ENCODE measurements around the gene EPB41L3. TPM values are rescaled to one million over a fixed set of nuclear protein-coding genes. Genes with fewer than 3 reads are reported as not detected.
"Not testable (repeated sequence)": the region's sequence is repeated elsewhere in the genome, so short reads cannot be mapped to it uniquely, and the experiment has no call there.

EPB41L3 gene
- 1 to 10 TPM; 7.2 to 8.7 TPM for total RNA-seq

- peak; percentile 10 for DNase-seq
- intact Hi-C loops (cut with micrococcal nuclease), result loop anchor here (1.0 to 10.0 kb wide), 2 partner anchors 87 to 249 kb away; partner anchors contain the start of gene ZBTB14
- Mint-ChIP-seq H3K36me3 (ENCODE audit: low read depth) (no peaks in the 10 kb centered on the region), H3K4me1 (ENCODE audit: low read depth) (peaks cover 8% of the 10 kb centered on the region), H3K27me3 (ENCODE audit: low read depth) (peaks cover 45% of the 10 kb centered on the region), H3K4me3 (peak within 1 kb of the TSS; percentile 62), H3K27ac (no peak within 1 kb of the TSS), H3K9me3 (no peaks in the 10 kb centered on the region)
- CTCF ChIA-PET, result no interaction called here
These were observed at the start of gene EPB41L3 for GRCh38 chr18:5543773-5544389. TSS of gene EPB41L3 (minus strand) at chr18:5543997. CDS start at chr18:5489183, 54,814 bp downstream.

DNA sequence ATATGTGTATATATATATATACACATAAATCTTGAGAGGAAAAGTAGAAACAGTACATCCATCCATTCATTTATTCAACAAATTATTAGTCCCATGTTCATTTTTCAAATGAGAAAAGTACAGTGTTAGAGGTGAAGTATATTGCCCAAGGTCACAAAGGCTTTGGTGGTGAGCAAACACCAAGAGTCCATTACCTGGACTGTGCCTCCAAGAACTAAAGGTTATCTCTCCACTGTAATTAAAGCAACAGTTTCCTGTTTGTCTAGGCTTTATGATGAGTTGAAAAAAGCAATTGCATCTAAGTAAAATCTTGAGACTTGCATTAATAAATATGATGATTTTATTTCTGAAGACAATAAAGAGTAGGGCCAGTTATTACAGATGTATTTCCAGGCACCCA lies 44.7 kb upstream of the EPB41L3 start:
- peaks cover 13% of the 10 kb centered on the region for H3K9me3 Mint-ChIP-seq
- H3K36me3 Mint-ChIP-seq (ENCODE audit: low read depth), result no peaks in the 10 kb centered on the region
- CTCF ChIA-PET, result no interaction called here
- intact Hi-C loops (cut with micrococcal nuclease), result no loop called here
- H3K27ac Mint-ChIP-seq, result no peak overlapping the region
- peaks cover 7% of the 10 kb centered on the region for H3K27me3 Mint-ChIP-seq (ENCODE audit: low read depth)
- DNase-seq, result no peak
- H3K4me1 Mint-ChIP-seq (ENCODE audit: low read depth), result no peaks in the 10 kb centered on the region
- H3K4me3 Mint-ChIP-seq, result no peak overlapping the region

GRCh38 chr18:5585653-5586052 lies 41.9 kb upstream of the EPB41L3 start:
- no peak overlapping the region for H3K4me3 Mint-ChIP-seq
- no peak overlapping the region for H3K27ac Mint-ChIP-seq
- no peaks in the 10 kb centered on the region for H3K4me1 Mint-ChIP-seq (ENCODE audit: low read depth)
- H3K27me3 Mint-ChIP-seq (ENCODE audit: low read depth), result peaks cover 7% of the 10 kb centered on the region
- H3K9me3 Mint-ChIP-seq, result peaks cover 1% of the 10 kb centered on the region
- intact Hi-C loops (cut with micrococcal nuclease), result no loop called here
- no peak for DNase-seq
- CTCF ChIA-PET, result no interaction called here
- H3K36me3 Mint-ChIP-seq (ENCODE audit: low read depth), result no peaks in the 10 kb centered on the region

- DNase-seq, result no peak
- Mint-ChIP-seq H3K9me3 (no peaks in the 10 kb centered on the region), H3K4me3 (no peak overlapping the region), H3K36me3 (ENCODE audit: low read depth) (no peaks in the 10 kb centered on the region), H3K27me3 (ENCODE audit: low read depth) (peaks cover 10% of the 10 kb centered on the region), H3K27ac (no peak overlapping the region), H3K4me1 (ENCODE audit: low read depth) (no peaks in the 10 kb centered on the region)
- CTCF ChIA-PET, result interaction anchor here (0.6 kb wide), 1 partner anchor 116 kb away, joined by 3 read pairs; no protein-coding TSS in a partner anchor
- intact Hi-C loops (cut with micrococcal nuclease), result no loop called here
These were observed 41.1 kb upstream of the EPB41L3 start for GRCh38 chr18:5584746-5585417.

GRCh38 chr18:5582849-5583681 lies 39.3 kb upstream of the EPB41L3 start:
- DNase-seq, result no peak
- CTCF ChIA-PET, result no interaction called here
- Mint-ChIP-seq H3K27me3 (ENCODE audit: low read depth) (peaks cover 8% of the 10 kb centered on the region), H3K27ac (no peak overlapping the region), H3K4me1 (ENCODE audit: low read depth) (no peaks in the 10 kb centered on the region), H3K9me3 (no peaks in the 10 kb centered on the region), H3K4me3 (no peak overlapping the region), H3K36me3 (ENCODE audit: low read depth) (no peaks in the 10 kb centered on the region)
- intact Hi-C loops (cut with micrococcal nuclease), result no loop called here

- CTCF ChIA-PET, result no interaction called here
- H3K27ac Mint-ChIP-seq, result no peak overlapping the region
- intact Hi-C loops (cut with micrococcal nuclease), result no loop called here
- no peaks in the 10 kb centered on the region for H3K36me3 Mint-ChIP-seq (ENCODE audit: low read depth)
- H3K4me3 Mint-ChIP-seq, result no peak overlapping the region
- H3K27me3 Mint-ChIP-seq (ENCODE audit: low read depth), result peaks cover 10% of the 10 kb centered on the region
- DNase-seq, result no peak
- H3K4me1 Mint-ChIP-seq (ENCODE audit: low read depth), result no peaks in the 10 kb centered on the region
- no peaks in the 10 kb centered on the region for H3K9me3 Mint-ChIP-seq
These were observed 38.3 kb upstream of the EPB41L3 start for GRCh38 chr18:5582076-5582475.

DNA sequence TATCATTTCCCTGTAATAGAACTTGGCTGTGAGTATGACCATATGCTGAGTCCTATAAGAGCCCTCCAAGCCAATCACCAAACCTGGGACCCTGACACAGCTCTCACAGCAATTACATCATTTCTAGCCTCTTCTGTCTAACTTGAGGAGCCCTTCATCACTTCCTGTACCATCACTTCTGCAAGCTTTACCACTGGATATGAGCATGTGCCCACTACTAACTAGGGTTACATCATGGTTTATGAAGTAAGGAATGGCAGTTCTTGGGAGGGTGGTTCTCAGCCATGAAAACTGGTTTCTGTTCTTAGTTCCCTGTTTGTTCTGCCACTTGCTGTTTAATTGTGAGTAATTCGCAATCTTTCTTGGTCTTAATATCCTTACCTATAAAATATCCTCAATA lies 31.0 kb upstream of the EPB41L3 start:
- intact Hi-C loops (cut with micrococcal nuclease), result no loop called here
- CTCF ChIA-PET, result no interaction called here
- no peaks in the 10 kb centered on the region for H3K9me3 Mint-ChIP-seq

GRCh38 chr18:5571666-5572065 lies 27.9 kb upstream of the EPB41L3 start:
- CTCF ChIA-PET, result no interaction called here
- no peak for DNase-seq
- Mint-ChIP-seq H3K4me1 (ENCODE audit: low read depth) (no peaks in the 10 kb centered on the region), H3K27ac (no peak overlapping the region), H3K9me3 (no peaks in the 10 kb centered on the region), H3K27me3 (ENCODE audit: low read depth) (peaks cover 19% of the 10 kb centered on the region), H3K36me3 (ENCODE audit: low read depth) (no peaks in the 10 kb centered on the region), H3K4me3 (no peak overlapping the region)
- intact Hi-C loops (cut with micrococcal nuclease), result no loop called here

More for the DNA sequence above, 31.0 kb upstream of the EPB41L3 start:
- H3K27ac Mint-ChIP-seq, result no peak overlapping the region
- no peak for DNase-seq
- peaks cover 20% of the 10 kb centered on the region for H3K27me3 Mint-ChIP-seq (ENCODE audit: low read depth)
- H3K4me3 Mint-ChIP-seq, result no peak overlapping the region
- no peaks in the 10 kb centered on the region for H3K36me3 Mint-ChIP-seq (ENCODE audit: low read depth)
- no peaks in the 10 kb centered on the region for H3K4me1 Mint-ChIP-seq (ENCODE audit: low read depth)

GRCh38 chr18:5570613-5571012 lies 26.8 kb upstream of the EPB41L3 start:
- H3K36me3 Mint-ChIP-seq (ENCODE audit: low read depth); H3K4me1 Mint-ChIP-seq (ENCODE audit: low read depth); H3K9me3 Mint-ChIP-seq; intact Hi-C loops (cut with micrococcal nuclease); H3K27ac Mint-ChIP-seq; H3K4me3 Mint-ChIP-seq; CTCF ChIA-PET: not testable (repeated sequence)
- peaks cover 18% of the 10 kb centered on the region for H3K27me3 Mint-ChIP-seq (ENCODE audit: low read depth)
- DNase-seq, result peak; percentile 29

GRCh38 chr18:5568416-5568815 lies 24.6 kb upstream of the EPB41L3 start:
- intact Hi-C loops (cut with micrococcal nuclease), result no loop called here
- H3K27me3 Mint-ChIP-seq (ENCODE audit: low read depth), result peaks cover 14% of the 10 kb centered on the region
- H3K9me3 Mint-ChIP-seq, result no peaks in the 10 kb centered on the region
- H3K4me1 Mint-ChIP-seq (ENCODE audit: low read depth), result no peaks in the 10 kb centered on the region
- DNase-seq, result no peak
- no peaks in the 10 kb centered on the region for H3K36me3 Mint-ChIP-seq (ENCODE audit: low read depth)
- H3K4me3 Mint-ChIP-seq, result no peak overlapping the region
- CTCF ChIA-PET, result no interaction called here
- H3K27ac Mint-ChIP-seq, result no peak overlapping the region

- Mint-ChIP-seq H3K4me3 (no peak overlapping the region), H3K9me3 (no peaks in the 10 kb centered on the region), H3K36me3 (ENCODE audit: low read depth) (no peaks in the 10 kb centered on the region), H3K27ac (no peak overlapping the region), H3K27me3 (ENCODE audit: low read depth) (peaks cover 11% of the 10 kb centered on the region), H3K4me1 (ENCODE audit: low read depth) (no peaks in the 10 kb centered on the region)
- intact Hi-C loops (cut with micrococcal nuclease), result no loop called here
- no peak for DNase-seq
- CTCF ChIA-PET, result no interaction called here
These were observed 15.1 kb upstream of the EPB41L3 start for GRCh38 chr18:5558851-5559250.

GRCh38 chr18:5556310-5556974 lies 12.6 kb upstream of the EPB41L3 start:
- DNase-seq, result no peak
- H3K36me3 Mint-ChIP-seq (ENCODE audit: low read depth), result no peaks in the 10 kb centered on the region
- peaks cover 9% of the 10 kb centered on the region for H3K27me3 Mint-ChIP-seq (ENCODE audit: low read depth)
- no peaks in the 10 kb centered on the region for H3K4me1 Mint-ChIP-seq (ENCODE audit: low read depth)
- no peak overlapping the region for H3K27ac Mint-ChIP-seq
- no peak overlapping the region for H3K4me3 Mint-ChIP-seq
- intact Hi-C loops (cut with micrococcal nuclease), result no loop called here
- CTCF ChIA-PET, result no interaction called here
- no peaks in the 10 kb centered on the region for H3K9me3 Mint-ChIP-seq
